Measurements from ENCODE around the gene FCHSD2.

FCHSD2 gene

GRCh38 chr11:73186886-73187285 lies 44.8 kb upstream of the FCHSD2 start:
- DNase-seq (ENCODE audit: low read depth) = no peak
- H3K4me3 ChIP-seq (ENCODE audit: low read depth, low read length) = no peak overlapping the region
- TF ChIP-seq, protein P1, sequence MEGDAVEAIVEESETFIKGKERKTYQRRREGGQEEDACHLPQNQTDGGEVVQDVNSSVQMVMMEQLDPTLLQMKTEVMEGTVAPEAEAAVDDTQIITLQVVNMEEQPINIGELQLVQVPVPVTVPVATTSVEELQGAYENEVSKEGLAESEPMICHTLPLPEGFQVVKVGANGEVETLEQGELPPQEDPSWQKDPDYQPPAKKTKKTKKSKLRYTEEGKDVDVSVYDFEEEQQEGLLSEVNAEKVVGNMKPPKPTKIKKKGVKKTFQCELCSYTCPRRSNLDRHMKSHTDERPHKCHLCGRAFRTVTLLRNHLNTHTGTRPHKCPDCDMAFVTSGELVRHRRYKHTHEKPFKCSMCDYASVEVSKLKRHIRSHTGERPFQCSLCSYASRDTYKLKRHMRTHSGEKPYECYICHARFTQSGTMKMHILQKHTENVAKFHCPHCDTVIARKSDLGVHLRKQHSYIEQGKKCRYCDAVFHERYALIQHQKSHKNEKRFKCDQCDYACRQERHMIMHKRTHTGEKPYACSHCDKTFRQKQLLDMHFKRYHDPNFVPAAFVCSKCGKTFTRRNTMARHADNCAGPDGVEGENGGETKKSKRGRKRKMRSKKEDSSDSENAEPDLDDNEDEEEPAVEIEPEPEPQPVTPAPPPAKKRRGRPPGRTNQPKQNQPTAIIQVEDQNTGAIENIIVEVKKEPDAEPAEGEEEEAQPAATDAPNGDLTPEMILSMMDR (IDR thresholded peaks at IDR 0.05; ENCODE audit: control insufficient read depth, extremely low read depth, insufficient read depth) = no peak

DNA sequence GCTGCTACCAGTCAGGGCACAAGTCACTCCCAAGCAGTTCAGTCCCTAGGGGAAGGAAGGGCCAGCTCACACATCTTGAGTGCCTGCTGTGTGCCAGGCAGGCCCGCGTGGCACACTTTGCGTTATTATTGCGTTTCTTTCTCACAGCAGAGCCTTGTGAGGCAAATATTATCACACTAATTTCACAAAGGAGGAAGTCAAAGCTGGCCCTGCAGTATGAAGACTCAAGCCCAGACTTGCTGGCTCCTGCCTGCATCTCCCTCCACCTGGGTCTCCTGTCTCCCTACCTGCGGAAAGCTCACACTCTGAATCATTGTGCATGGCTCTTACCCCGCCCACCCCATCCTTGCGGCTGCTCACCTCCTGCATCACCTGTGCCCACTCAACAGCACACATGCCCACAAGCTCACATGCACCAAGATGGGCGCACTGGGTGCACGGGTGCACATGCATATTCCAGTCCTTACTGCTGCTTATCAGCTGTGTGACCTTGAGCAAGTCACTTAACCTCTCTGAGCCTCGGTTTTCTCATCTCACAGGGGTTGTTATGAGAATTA lies 44.3 kb upstream of the FCHSD2 start:
- no peak overlapping the region for H3K4me3 ChIP-seq (ENCODE audit: low read depth, low read length)
- no peak for DNase-seq (ENCODE audit: low read depth)
- TF ChIP-seq, protein P1 (IDR thresholded peaks at IDR 0.05; ENCODE audit: control insufficient read depth, extremely low read depth, insufficient read depth) = no peak

DNA sequence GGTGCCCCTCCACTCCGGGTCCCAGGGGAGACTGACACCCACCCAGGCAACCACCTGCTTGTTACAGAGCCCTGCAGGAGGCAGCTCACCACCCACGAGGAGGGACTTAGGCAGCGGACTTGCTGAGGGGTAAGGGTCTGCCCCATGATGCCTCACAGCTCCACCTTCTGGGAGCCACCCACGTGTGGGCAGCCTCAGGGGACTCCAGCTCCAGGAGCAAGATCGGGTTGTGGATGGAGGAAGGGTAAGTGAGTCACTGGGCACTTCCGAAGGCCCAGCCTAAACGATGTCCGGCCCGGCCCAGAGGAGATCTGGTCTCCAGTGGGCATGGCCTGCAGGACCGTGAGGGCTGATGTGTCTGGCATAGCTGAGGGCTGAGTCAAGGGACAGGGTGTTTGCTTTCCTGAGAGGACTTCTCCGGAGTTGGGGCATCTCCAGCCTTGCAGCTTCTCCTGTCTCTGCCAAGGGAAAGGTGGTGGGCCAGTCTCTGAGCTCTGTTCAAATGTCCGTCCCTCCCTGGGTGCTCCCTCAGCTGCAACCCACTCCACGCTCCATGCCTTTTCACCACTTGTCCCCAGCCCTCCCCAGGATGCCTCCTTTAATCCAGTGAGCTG lies 43.7 kb upstream of the FCHSD2 start:
- TF ChIP-seq, protein P1 (IDR thresholded peaks at IDR 0.05; ENCODE audit: control insufficient read depth, extremely low read depth, insufficient read depth) = no peak
- no peak for DNase-seq (ENCODE audit: low read depth)
- no peak overlapping the region for H3K4me3 ChIP-seq (ENCODE audit: low read depth, low read length)

DNA sequence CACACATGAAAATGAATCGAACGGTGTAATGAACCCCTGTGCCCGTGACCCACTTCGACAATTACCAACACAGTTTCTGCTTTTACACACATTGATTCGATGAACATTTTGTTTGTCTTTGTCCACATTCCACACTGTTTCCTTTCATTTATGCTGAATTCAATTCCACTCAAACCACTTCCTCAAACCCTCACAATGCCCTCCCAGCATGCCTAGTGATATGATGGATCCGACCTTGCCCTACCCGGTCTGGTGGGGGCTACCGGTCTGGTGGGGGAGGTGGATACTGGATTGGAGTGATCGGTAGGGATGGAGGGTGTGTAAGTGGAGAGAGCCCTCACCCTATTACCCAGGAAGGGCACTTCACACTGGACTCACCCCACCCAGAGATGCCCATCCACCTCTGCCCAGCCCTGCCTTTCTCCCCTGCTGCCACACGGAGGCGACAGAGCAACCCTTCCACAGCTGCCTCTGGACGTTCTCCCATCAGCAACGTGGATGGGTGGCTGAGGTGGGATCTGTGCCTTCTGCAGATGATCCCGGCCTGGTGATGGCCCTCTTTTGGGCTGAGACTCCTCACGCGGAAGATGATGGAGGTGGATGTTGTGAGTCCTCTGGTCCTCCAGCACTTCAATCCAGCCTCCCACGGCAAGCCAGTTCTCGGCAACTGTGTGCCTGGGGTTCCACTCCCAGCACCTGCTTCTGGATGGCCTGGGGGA lies 43.0 kb upstream of the FCHSD2 start:
- no peak overlapping the region for H3K4me3 ChIP-seq (ENCODE audit: low read depth, low read length)
- TF ChIP-seq, protein P1 (IDR thresholded peaks at IDR 0.05; ENCODE audit: control insufficient read depth, extremely low read depth, insufficient read depth) = peak; percentile 99
- DNase-seq (ENCODE audit: low read depth) = no peak

- DNase-seq (ENCODE audit: low read depth) = no peak
- TF ChIP-seq, protein P1 (IDR thresholded peaks at IDR 0.05; ENCODE audit: control insufficient read depth, extremely low read depth, insufficient read depth) = peak; percentile 19; the same call in 1 of the 2 replicates
- no peak overlapping the region for H3K4me3 ChIP-seq (ENCODE audit: low read depth, low read length)
These were observed 40.8 kb upstream of the FCHSD2 start for GRCh38 chr11:73182824-73183321.

DNA sequence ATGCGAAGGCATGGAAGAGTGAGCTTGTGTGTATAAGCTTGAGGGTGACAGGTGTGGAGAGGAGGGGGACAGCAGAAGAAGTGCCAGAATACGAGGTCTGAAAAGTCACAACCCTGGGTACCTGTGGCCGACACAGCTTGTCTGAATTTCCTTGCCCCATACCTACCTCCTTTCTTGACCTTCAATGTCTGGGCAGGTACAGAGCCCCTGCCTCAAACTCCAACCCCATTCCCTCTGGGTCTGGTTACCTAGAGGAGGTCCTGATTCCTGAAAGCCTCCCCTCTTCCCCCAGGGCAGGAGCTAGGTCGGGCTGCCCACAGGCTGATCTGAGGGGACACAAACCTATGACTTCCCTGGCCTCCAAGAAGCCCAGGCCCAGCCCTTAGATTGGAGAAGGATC lies 36.6 kb upstream of the FCHSD2 start:
- TF ChIP-seq, protein P1 (IDR thresholded peaks at IDR 0.05; ENCODE audit: control insufficient read depth, extremely low read depth, insufficient read depth) = no peak
- no peak for DNase-seq (ENCODE audit: low read depth)
- H3K4me3 ChIP-seq (ENCODE audit: low read depth, low read length) = no peak overlapping the region

Measured in LNCaP clone FGC (cell line).